HG02571 (cell line): ENCODE data around the gene FMN1.

Experiments used
- ATAC-seq: cut with Tn5 transposase; IDR thresholded peaks from one replicate; pipeline ENCODE4 v1.9.1; 2021; ENCODE audit warnings: mild to moderate bottlenecking, moderate library complexity; ENCODE audit not compliant: unreplicated experiment

Gene FMN1

DNA sequence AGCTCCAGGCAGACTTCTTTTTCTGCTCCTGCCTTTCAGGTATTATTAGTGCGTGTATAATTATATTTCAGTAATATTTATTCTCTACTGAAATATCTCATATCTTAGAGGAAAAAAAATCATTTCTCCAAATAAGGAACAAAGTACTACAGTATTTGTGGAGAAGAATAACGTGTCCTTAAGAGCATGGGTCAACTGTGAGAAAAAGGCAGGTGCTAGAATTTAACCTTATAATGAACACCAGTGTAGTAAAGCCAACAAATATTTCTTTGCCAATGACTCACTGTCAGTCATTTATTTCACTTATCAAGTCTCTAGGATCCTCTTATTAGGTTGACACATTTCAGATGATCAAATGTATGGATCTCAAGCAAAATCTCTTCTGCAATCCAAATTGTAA lies 293.3 kb downstream of the FMN1 start:
- no peak for ATAC-seq

DNA sequence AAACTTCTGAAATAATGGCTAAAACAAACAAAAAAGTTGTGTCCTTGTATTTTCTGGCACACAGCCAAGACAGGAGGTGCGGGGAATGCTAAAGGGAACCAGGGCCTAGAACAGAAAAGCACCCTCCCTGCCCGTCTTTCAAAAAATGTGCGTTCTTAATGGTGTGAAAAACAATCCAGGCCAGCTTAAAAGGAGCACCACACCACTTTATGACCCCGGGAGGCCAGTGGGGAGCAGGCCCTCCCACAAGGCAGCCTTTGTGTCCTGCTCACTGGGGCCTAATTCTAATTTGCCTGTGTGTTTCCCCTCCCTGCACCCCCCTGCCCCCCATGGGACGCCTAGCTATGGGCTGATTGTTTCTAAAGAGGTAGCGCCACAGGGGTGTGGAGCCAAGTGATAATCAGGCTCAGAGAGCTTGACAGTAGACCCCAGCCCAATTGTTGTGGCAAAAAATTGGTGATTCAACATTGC lies 295.4 kb downstream of the FMN1 start:
- ATAC-seq, result no peak

GRCh38 chr15:32898414-32898813 lies 296.1 kb downstream of the FMN1 start:
- ATAC-seq, result no peak

DNA sequence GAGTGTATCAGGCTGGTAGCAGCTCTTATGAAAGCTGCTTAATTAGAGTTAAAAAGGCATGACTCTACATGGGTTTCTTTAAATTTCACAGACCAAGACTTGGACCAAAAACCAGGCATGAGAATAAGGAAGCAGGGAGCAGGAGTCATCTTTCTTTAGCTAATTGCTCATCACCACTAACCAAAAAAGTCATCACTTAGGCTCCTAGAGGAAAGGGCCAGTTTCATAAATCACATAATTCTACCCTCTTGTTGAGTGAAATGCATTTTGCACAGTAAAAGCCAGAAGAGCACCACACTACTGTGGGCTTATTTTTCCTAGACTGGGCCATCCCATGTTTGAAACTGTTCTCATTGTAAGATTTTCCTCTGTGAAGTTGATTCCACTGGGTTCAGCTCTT lies 301.1 kb downstream of the FMN1 start:
- ATAC-seq, result no peak

GRCh38 chr15:32889214-32889613 lies 305.3 kb downstream of the FMN1 start:
- no peak for ATAC-seq

DNA sequence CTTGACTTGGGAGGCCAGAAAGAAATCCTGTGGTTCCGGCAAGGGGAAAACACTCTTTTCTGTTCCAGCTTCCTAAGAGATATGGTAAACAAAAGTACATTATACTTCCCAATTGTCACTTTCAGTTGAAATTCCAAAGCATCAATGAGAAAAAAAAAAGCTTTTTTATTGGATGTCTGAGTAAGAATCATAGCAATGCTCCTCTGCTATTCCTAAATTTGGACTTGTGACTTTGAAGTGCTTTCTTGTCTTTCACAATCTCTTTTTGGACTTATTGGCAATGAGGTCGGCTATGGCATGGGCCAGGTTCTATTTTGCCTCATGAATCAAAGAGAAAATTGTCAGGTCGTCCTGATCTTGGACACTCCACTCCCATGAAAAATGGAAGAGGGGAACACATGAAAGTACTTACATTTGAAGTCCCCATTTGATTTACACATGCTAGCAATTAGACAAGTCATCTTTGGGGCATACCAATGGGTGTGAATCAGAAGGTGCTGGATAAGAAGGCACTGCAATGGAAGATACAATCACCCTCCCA lies 306.2 kb downstream of the FMN1 start:
- ATAC-seq, result no peak

GRCh38 chr15:32887090-32887489 lies 307.4 kb downstream of the FMN1 start:
- no peak for ATAC-seq

DNA sequence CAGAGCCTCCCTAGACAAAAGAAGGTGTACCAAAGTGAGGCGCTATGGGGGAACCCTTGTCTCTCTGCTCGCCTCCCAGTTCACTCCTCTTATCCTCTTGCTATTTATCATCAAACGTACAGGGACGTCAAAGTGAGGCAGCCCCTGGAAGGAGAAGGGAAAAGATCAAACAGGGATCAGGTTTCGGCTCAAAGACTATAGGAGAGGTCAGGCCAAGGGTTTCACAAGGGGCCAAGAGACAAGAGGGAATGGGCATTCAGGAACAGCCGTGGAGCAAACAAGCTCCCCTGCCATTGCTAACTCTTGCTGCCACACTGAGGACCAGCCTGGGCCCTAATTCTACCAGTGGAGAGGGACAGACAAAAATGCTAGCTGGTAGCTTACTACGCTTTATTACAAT lies 308.1 kb downstream of the FMN1 start:
- no peak for ATAC-seq

DNA sequence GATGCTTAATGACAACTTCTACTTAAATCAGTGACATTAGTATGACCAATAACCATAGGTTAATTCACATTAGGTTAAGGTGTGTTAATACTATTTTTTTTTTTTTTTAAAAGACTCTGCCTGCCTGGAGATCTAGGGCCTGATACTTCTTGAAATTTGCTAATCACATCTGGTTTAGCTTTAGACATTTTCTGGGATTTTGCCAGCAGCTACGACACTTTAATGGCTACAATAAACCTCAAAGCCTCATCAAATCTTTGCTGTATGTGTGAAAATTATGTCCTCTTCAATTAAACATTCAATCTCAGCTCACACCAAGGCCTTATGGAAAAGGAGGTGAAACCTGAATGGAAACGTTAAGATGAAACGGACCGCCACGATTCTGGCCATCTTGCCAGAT lies 308.8 kb downstream of the FMN1 start:
- ATAC-seq, result no peak

DNA sequence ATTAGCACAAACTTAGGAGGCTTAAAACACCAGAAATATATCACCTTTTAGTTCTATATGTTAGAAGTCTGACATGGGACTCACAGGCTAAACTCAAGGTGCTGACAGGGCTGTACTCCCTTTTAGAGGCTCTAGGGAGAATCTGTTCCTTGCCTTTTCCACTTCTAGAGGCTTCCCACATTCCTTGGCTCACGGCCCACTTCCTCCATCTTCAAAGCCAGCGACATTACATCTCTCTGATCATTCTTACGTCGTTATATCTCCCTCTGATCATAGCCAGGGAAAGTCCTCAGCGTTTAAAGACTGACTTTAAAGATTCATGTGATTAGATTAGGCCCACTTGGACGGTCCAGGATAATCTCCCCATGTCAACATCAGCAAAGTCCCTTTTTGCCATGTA lies 310.4 kb downstream of the FMN1 start:
- no peak for ATAC-seq

DNA sequence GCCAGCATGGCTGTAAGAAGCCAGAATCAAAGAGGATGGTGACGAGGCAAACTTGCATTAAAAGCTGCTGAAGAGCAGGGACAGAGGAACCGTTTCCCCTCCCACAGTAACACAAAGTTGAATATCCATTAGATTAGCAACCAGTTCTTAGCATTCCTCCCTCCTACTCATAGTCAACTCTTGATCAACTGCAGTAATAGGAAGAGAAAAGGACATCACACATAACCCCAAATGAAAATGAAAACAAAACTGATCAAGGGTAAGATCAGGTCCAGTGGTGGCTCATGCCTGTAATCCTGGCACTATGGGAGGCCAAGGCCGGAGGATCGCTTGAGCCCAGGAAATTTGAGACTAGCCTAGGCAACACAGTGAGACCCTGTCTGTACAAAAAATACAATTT lies 311.6 kb downstream of the FMN1 start:
- no peak for ATAC-seq

- no peak for ATAC-seq
Observed at GRCh38 chr15:32881528-32881927, 313.0 kb downstream of the FMN1 start.

- ATAC-seq, result no peak
Observed at GRCh38 chr15:32880642-32881041, 313.9 kb downstream of the FMN1 start.

DNA sequence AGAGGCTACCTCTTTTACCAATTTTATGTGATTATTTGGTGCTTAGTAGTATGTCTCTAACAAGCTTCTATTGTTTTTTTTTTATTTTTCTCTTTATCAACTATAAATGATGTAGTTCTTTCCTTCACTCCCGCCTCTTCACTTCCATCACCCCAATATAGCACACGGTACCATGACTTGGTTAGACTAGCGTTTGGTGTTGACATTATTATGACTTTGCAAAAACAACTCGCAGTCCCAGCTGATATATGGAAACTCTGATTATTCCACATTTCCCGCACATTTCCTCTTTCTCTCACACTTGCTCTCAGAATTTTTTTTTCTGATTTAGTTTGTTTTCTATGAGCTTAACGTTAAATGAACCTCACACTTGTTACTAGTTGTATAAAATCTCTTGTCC lies 314.5 kb downstream of the FMN1 start:
- no peak for ATAC-seq

- no peak for ATAC-seq
Observed at GRCh38 chr15:32878869-32879805, 315.4 kb downstream of the FMN1 start.

DNA sequence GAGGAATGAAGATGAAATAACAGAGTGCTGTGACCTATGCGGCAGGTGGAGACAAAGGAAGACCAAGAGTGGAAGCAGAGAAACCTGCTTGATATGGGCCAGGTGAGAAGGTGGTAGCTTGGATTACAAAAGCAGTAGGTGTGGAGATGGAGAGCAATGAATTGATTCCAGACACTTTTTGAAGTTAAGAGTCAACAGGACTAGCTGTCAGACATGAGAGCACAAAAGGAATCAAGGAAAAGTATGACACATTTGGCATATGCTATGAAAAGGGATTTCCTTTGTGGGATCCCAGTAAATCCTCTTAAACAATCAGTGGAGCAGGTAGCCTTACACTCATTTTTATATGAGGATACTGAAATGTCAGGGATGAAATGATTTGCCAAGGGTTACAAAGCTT lies 316.2 kb downstream of the FMN1 start:
- no peak for ATAC-seq

- ATAC-seq, result no peak
Observed at GRCh38 chr15:32877252-32878019, 317.1 kb downstream of the FMN1 start.

DNA sequence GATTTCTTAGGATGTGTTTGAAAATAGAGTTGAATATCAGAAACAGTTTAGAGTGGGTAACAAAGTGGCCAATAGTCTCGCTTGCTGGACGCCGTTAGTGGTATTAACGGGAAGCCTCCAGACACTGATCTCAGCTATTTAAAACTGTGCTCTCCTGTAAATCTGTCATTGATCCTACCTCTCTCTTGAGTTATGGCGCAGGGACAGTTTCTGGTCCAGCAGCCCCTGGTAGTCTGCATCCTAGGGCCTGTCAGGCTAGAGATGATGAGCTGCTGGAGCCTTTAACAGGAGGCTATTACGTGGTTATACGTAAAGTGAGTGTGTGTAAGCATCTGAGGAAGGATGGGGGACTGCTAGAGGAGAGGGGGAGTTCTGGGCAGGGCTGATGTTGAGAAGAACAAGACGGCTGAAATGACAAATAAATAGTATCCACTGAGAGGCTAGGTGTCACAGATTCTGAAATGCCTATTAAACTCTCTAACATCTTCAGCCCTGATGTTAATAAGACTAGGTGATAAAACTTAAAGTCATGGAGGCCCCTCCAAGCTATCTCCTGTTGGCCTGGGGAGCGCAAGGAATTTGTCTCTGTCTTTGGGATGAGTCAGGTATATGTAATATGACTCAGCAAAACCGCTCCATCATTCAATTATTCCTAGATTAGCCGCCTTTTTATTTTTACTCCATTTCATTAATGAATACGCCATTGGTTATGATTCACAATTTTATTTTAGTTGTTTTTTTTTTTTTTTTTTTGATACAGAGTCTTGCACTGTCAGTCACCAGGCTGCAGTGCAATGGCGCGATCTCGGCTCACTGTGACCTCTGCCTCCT lies 321.0 kb downstream of the FMN1 start:
- no peak for ATAC-seq

DNA sequence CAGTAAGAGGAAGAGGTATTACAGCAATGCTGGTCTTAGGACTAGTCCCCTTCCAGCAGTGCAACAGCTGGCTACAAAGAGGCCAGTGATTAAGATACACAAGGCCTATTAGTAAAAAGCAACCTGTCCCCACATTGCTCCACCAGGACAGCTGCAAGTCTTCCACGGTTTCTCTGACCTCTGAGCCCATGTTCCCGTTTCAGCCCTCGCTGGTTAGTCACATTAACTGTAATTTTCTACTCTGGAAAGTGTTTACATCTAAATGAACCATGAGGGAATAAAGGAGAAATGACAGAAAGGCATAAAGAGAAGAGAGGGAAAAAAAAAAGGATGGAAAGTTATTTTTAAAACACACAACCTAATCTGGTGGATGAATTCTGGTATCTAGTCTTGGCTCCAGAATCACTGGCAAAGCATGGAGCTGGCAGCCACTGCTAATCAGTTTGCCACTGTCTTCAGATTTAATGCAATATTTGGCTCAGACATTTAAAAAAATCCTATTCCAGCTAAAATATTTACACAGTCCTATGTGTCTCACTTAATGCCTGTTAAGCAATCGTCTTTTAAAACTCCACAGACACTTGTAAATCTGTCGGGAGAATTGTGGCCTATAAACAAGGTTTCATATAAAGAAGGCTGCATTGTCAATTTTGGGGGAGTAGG lies 321.8 kb downstream of the FMN1 start:
- no peak for ATAC-seq

GRCh38 chr15:32871883-32872282 lies 322.6 kb downstream of the FMN1 start:
- no peak for ATAC-seq
